Epithelial cell of prostate (primary cell): ENCODE data around the gene LGALS4.
A peak's percentile ranks its signal among the peaks of the same experiment; 100 is the strongest.
"Not testable (repeated sequence)": the region's sequence is repeated elsewhere in the genome, so short reads cannot be mapped to it uniquely, and the experiment has no call there.

ENCODE experiments used
- DNase-seq: peaks from one replicate; pipeline ENCODE4 v3.0.0-alpha.2; 2011; ENCODE audit warnings: low read depth, low spot score
- H3K27ac ChIP-seq: fragments of 450-650 bp; 2 replicates; pipeline ENCODE4 v1.5.1; 2017; ENCODE audit warnings: mild to moderate bottlenecking

LGALS4 gene

GRCh38 chr19:38800577-38801347 is 12.0 kb downstream of the LGALS4 start:
- DNase-seq, result no peak
- peak overlapping the region; percentile 96 for H3K27ac ChIP-seq

DNA sequence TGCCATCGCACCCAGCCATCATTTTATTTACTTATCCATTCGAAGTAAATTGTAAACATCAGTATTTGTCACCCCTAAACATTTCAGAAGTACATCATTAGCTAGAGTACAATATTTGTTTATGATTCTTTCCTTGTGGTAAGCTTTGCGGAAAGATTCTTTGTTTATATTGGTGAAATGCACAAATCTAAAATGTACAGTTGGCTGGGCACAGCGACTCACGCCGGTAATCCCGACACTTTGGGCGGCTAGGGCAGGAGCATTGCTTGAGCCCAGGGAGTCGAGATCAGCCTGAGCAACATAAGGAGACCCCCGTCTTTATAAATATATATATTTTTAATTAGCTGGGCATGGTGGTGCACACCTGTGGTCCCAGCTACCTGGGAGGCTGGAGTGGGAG is 13.6 kb downstream of the LGALS4 start:
- peak overlapping the region; percentile 96 for H3K27ac ChIP-seq
- DNase-seq, result no peak

DNA sequence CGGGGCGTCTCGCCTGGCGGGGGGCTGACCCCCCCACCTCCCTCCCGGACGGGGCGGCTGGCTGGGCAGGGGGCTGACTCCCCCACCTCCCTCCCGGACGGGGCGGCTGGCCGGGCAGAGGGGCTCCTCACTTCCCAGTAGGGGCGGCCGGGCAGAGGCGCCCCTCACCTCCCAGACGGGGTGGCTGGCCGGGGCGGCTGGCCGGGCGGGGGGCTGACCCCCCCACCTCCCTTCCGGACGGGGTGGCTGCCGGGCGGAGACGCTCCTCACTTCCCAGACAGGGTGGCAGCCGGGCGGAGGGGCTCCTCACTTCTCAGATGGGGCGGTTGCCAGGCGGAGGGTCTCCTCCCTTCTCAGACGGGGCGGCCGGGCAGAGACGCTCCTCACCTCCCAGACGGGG is 15.0 kb downstream of the LGALS4 start:
- not testable (repeated sequence) for DNase-seq, H3K27ac ChIP-seq

- no peak overlapping the region for H3K27ac ChIP-seq
- DNase-seq, result no peak
Observed at GRCh38 chr19:38796154-38796553, 16.6 kb downstream of the LGALS4 start.

DNA sequence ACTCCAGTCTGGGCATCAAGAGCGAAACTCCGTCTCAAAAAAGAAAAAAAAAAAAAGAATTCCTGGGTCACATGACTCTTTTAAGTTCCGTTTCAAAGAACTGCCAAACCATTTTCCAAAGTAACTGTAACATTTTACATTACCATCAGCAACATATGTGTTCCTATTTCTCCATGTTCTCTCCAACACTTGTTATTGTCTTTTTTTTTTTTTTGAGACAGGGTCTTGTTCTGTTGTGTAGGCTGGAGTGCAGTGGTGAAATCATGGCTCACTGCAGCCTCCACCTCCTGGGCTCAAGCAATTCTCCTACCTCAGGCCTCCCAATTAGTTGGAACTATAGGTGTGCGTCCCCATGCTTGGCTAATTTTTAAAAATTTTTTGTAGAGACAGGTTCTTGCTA is 17.2 kb downstream of the LGALS4 start:
- no peak overlapping the region for H3K27ac ChIP-seq

DNA sequence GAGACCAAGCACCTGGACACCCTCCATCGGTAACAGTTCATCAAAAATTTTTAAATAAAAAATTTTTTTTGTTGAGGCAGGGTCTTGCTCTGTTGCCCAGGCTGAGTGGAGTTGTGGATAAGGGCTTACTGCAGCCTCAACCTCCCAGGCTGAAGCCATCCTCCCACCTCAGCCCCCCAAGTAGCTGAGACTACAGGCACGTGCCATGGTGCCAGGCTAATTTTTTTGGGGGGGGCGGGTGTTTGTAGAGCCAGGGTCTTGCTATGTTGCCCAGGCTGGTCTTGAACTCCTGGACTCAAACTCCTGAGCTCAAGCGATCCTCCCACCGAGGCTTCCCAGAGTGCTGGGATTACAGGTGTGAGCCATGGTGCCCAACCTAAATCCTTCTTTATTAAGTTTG is 19.1 kb downstream of the LGALS4 start:
- DNase-seq, result no peak
- H3K27ac ChIP-seq, result peak overlapping the region; percentile 97

More for the DNA sequence above, 17.2 kb downstream of the LGALS4 start:
- no peak for DNase-seq

GRCh38 chr19:38793177-38793576 is 19.6 kb downstream of the LGALS4 start:
- DNase-seq, result peak; percentile 51
- H3K27ac ChIP-seq, result peak overlapping the region; percentile 97

DNA sequence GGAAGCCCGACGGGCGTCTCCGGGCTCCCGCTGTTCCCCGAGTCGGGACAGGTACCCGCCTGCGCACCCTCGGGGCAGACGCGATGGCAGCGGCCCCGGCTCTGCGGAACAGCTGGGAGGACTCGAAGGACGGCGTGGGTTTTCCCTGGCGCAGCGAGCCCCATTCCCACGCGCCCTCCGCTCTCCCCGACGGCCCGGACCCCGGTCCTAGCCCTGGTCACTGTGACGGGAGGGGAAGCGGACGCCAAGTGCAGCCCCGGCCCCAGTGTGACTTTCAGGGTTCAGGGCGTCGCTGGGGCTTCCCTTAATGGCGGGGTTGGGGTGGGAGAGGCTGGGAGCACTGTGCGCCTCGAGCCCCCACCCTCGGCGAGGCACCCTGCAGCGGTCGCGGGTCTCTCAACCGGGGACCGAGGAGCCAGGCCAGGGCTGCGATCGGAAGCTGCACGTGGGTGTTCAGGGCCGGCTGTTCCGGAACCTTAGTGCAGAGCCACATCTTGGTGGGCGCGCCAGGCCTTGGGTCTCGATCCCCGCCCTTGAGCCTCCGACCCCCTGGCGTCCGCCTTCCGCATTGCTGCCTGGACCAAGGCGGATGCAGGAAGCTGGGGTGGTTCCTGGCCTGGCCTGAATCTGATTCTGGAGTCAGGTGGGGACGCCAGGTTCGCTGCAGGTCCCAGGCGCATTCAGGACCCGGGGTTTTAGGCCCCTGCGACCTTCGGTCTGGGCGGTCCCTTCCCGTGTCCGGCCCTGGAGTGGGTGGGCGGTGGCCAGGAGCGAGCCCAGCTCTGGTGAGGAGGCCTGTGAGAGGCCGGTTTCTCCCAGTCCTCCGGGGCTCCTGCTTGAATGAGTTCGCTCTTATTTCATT is 20.3 kb downstream of the LGALS4 start:
- H3K27ac ChIP-seq, result peak overlapping the region; percentile 97
- DNase-seq, result no peak

GRCh38 chr19:38791451-38792064 is 21.2 kb downstream of the LGALS4 start:
- not testable (repeated sequence) for DNase-seq, H3K27ac ChIP-seq

DNA sequence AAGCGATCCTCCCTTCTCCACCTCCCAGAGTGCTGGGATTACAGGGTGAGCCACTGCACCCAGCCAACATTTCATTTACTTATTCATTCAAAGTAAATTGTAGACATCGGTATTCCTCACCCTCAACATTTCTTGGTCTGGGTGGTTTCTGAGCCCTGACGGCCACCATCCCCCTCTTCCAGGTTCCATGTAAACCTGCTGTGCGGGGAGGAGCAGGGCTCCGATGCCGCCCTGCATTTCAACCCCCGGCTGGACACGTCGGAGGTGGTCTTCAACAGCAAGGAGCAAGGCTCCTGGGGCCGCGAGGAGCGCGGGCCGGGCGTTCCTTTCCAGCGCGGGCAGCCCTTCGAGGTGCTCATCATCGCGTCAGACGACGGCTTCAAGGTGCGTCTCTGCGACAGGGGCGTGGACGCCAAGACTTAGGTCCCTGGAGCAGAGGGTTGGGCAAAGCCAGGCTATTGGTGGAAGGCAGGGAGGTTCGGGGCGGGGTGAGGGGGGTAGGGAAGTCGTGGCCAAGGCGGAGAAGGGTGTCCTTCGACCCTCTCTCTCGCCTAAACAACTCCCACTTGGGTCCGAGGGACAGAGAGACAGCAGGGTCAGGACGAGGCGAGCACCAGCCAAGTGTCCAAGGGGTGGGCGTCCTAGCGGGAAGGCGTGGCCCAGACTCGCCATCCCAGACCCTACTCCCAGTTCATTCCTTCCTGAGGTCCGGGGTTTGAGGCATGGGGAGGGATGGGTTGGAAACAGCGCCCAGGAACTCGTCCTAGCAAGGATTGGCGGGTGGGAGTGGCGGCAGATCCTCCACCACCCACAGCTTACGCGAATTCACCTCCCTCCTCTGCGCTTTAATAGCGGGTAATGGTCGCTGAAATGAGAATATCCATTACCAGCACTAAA is 22.0 kb downstream of the LGALS4 start:
- not testable (repeated sequence) for DNase-seq, H3K27ac ChIP-seq

DNA sequence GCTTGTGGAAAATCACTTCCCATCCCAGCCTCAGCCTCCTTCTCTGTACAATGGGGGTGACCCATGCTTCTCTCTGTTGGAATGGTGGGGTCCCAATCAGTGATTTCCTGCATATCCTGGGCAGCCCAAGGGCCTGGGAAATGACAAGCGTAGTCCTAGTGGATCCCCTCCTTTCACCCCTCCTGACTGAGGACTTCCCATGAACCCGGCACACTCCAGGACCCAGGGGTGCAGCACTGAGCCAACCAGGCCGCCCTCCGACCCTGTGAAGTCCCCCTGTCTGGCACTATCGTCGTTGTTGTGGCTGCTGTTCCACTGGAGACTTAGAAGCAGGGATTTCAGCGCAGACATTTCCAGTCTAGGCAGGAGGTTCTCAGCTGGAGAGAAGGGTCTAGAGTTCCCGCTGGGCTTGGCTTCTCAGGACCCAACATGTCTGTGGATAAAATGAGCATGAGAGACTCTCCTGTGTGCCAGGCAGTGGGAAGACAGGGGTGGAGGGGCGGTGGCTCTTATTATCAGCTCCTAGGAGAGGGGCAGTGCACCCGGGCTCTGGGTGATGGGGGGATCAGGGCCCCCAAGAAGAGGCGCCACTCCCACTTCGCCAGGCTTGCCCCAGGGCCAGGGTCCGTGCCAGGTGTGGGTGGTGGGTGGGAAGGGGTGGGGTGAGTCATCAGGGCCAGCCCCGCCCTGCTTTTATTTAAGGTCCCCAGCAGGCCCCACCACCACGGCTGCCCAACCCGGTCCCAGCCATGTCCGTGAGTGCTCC is 24.1 kb downstream of the LGALS4 start, which contains the start of gene LGALS7B:
LGALS7B (plus strand) TSS at position 723 of the 766 bp plus-strand sequence; CDS start at position 750, 27 bp downstream.
- no peak for DNase-seq
- H3K27ac ChIP-seq, result peak within 1 kb of the TSS; percentile 26

GRCh38 chr19:38786572-38787265 is 26.0 kb downstream of the LGALS4 start:
- H3K27ac ChIP-seq, result peak overlapping the region; percentile 22
- peak; percentile 27 for DNase-seq

GRCh38 chr19:38786061-38786460 is 26.7 kb downstream of the LGALS4 start:
- H3K27ac ChIP-seq, DNase-seq: not testable (repeated sequence)

- no peak for DNase-seq
- H3K27ac ChIP-seq, result no peak overlapping the region
Observed at GRCh38 chr19:38785187-38785699, 27.5 kb downstream of the LGALS4 start.

- no peak overlapping the region for H3K27ac ChIP-seq
Observed at GRCh38 chr19:38784224-38784623, 28.5 kb downstream of the LGALS4 start.

GRCh38 chr19:38782212-38782611 is 30.5 kb downstream of the LGALS4 start:
- not testable (repeated sequence) for DNase-seq

More at GRCh38 chr19:38784224-38784623, 28.5 kb downstream of the LGALS4 start:
- DNase-seq, result no peak

DNA sequence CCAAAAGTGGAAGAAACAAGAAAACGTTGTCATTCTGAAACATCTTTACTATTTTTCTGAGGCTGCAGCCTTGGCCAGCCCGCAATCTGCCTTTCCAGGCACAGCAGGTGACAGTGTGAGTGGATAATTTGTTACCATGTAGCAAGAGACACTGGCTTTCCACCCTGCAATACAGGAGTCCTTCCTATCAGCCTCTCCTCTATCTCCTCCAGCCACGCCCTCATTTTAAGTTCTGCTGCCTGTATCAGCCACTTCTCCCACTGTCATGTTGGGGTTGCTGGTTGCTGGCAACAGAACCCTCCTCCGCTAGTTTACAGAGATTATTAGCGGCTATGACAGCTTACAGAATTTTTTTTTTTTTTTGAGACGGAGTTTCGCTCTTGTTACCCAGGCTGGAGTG is 31.7 kb downstream of the LGALS4 start:
- DNase-seq, result no peak
- H3K27ac ChIP-seq, result no peak overlapping the region

More at GRCh38 chr19:38782212-38782611, 30.5 kb downstream of the LGALS4 start:
- H3K27ac ChIP-seq, result not testable (repeated sequence)

DNA sequence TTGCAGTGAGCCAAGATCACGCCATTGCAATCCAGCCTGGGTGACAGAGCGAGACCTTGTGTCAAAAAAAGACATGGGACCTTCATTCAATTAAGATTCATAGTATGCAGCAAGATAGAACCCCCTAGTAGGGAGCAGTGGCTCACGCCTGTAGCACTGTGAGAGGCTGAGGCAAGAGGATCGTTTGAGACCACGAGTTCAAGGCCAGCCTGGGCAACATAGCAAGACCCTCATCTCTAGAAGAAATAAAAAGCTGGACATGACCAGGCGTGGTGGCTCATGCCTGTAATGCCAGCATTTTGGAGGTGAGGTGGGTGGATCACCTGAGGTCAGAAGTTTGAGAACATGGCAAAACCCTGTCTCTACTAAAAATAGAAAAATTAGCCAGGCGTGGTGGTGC is 32.3 kb downstream of the LGALS4 start:
- H3K27ac ChIP-seq, result no peak overlapping the region
- DNase-seq, result no peak
